GM18511 (cell line): ENCODE measurements around the gene MAPKAPK2.

Experiments
- ATAC-seq: cut with Tn5 transposase; IDR thresholded peaks from one replicate; pipeline ENCODE4 v1.9.1; 2021; ENCODE audit warnings: mild to moderate bottlenecking, moderate library complexity; ENCODE audit not compliant: unreplicated experiment

MAPKAPK2 gene

GRCh38 chr1:206702260-206702659 is 17.6 kb downstream of the MAPKAPK2 start:
- ATAC-seq = no peak

- ATAC-seq = no peak
These were observed 18.1 kb downstream of the MAPKAPK2 start for GRCh38 chr1:206702803-206703202.

- ATAC-seq = peak; percentile 75
These were observed 19.0 kb downstream of the MAPKAPK2 start for GRCh38 chr1:206703661-206704060.

- no peak for ATAC-seq
These were observed 19.5 kb downstream of the MAPKAPK2 start for GRCh38 chr1:206704226-206704625.

- no peak for ATAC-seq
These were observed 20.5 kb downstream of the MAPKAPK2 start for GRCh38 chr1:206705191-206705590.

GRCh38 chr1:206705726-206706297 is 21.1 kb downstream of the MAPKAPK2 start:
- ATAC-seq = no peak

GRCh38 chr1:206706298-206706791 is 21.6 kb downstream of the MAPKAPK2 start:
- no peak for ATAC-seq

- ATAC-seq = no peak
These were observed 22.2 kb downstream of the MAPKAPK2 start for GRCh38 chr1:206706806-206707366.

- ATAC-seq = peak; percentile 59
These were observed 23.4 kb downstream of the MAPKAPK2 start for GRCh38 chr1:206708058-206708457.

GRCh38 chr1:206708882-206709281 is 24.2 kb downstream of the MAPKAPK2 start:
- ATAC-seq = no peak

GRCh38 chr1:206709322-206709721 is 24.6 kb downstream of the MAPKAPK2 start:
- ATAC-seq = no peak

- ATAC-seq = no peak
These were observed 25.2 kb downstream of the MAPKAPK2 start for GRCh38 chr1:206709772-206710459.

- no peak for ATAC-seq
These were observed 25.7 kb downstream of the MAPKAPK2 start for GRCh38 chr1:206710460-206710823.

- ATAC-seq = no peak
These were observed 28.4 kb downstream of the MAPKAPK2 start for GRCh38 chr1:206713070-206713469.

GRCh38 chr1:206713910-206714312 is 29.2 kb downstream of the MAPKAPK2 start:
- ATAC-seq = no peak

GRCh38 chr1:206714331-206715058 is 29.8 kb downstream of the MAPKAPK2 start:
- no peak for ATAC-seq

GRCh38 chr1:206715120-206715519 is 30.4 kb downstream of the MAPKAPK2 start:
- no peak for ATAC-seq

- ATAC-seq = no peak
These were observed 30.9 kb downstream of the MAPKAPK2 start for GRCh38 chr1:206715552-206716158.

GRCh38 chr1:206716159-206716869 is 31.6 kb downstream of the MAPKAPK2 start:
- no peak for ATAC-seq

GRCh38 chr1:206716870-206717673 is 32.4 kb downstream of the MAPKAPK2 start:
- ATAC-seq = peak; percentile 87
